Panc1 (cell line): ENCODE measurements around the gene SMAP1. TPM values are rescaled to one million over a fixed set of nuclear protein-coding genes. Genes with fewer than 3 reads are reported as not detected.

Experiments
- ATAC-seq: fragments of 200-7000 bp; cut with Tn5 transposase; 2 replicates; pipeline ENCODE4 v1.9.1; 2020; ENCODE audit warnings: mild to moderate bottlenecking, moderate library complexity
- BruUV-seq: library from RNA; stranded (reverse); fragments of 400-500 nt; replicated peaks from 2 replicates; lab custom pipeline; 2021; lab: Mats Ljungman, UMichigan
- CTCF ChIA-PET: fragments of 300-600 bp; sonication (Branson Sonifier 250); formaldehyde crosslinking; loops from one replicate; lab custom pipeline; 2022; ENCODE audit warnings: antibody characterized with exemption; lab: Charles Lee
- POLR2A ChIA-PET: fragments of 300-600 bp; sonication (Branson Sonifier 250); formaldehyde crosslinking; loops from one replicate; lab custom pipeline; 2022; ENCODE audit warnings: antibody characterized with exemption; lab: Charles Lee
- DNase-seq: peaks from one replicate; pipeline ENCODE4 v3.0.0-alpha.2; 2010; ENCODE audit warnings: low read depth, low spot score
- H3K27ac ChIP-seq: 2 replicates; pipeline ENCODE4 v1.5.1; 2011; ENCODE audit warnings: mild to moderate bottlenecking, low read length, inconsistent platforms
- H3K27me3 ChIP-seq: fragments of 200-500 bp; sonication (Bioruptor generic); 2 replicates; pipeline ENCODE4 v1.6.0; 2014; ENCODE audit warnings: low read length, inconsistent platforms; ENCODE audit not compliant: control insufficient read depth, insufficient read depth
- H3K36me3 ChIP-seq: fragments of 200-500 bp; sonication (Bioruptor generic); 2 replicates; pipeline ENCODE4 v1.5.1; 2014; ENCODE audit warnings: inconsistent platforms, mild to moderate bottlenecking, low read length, moderate library complexity; ENCODE audit not compliant: control insufficient read depth, insufficient read depth
- H3K4me1 ChIP-seq: 2 replicates; pipeline ENCODE4 v1.5.1; 2011; ENCODE audit warnings: inconsistent platforms, mild to moderate bottlenecking, low read length, moderate library complexity; ENCODE audit not compliant: control insufficient read depth, insufficient read depth
- H3K4me3 ChIP-seq, 2 experiments: 2 replicates each; pipeline ENCODE4 v1.5.1; 2011 to 2012; ENCODE audit warnings: low read depth in 2 of 2, low read length in 2 of 2, mild to moderate bottlenecking in 2 of 2, inconsistent platforms in 1 of 2, moderate library complexity in 1 of 2
- H3K9me3 ChIP-seq: fragments of 200-500 bp; sonication (Bioruptor generic); 2 replicates; pipeline ENCODE4 v1.5.1; 2014; ENCODE audit warnings: low read depth, mild to moderate bottlenecking, inconsistent platforms, low read length, moderate library complexity; ENCODE audit not compliant: control insufficient read depth, insufficient read depth
- POLR2AphosphoS5 ChIP-seq: IDR thresholded peaks from 2 replicates; pipeline ENCODE4 v1.6.1; 2012; ENCODE audit warnings: mild to moderate bottlenecking, low read depth, low read length, moderate library complexity
- SIN3A ChIP-seq: IDR thresholded peaks from 2 replicates; pipeline ENCODE4 v1.6.1; 2012; ENCODE audit warnings: low read depth, mild to moderate bottlenecking, low read length, moderate library complexity, borderline replicate concordance; ENCODE audit not compliant: insufficient read depth
- TCF7L2 ChIP-seq: IDR thresholded peaks from 2 replicates; pipeline ENCODE4 v1.6.1; 2011; ENCODE audit warnings: mild to moderate bottlenecking, low read depth, low read length, inconsistent platforms
- in situ Hi-C: cut with HindIII; loops from 2 replicates; pipeline ENCODE4 v1.10.0; 2016; ENCODE audit warnings: low sequenced_read_pairs, low pct_unique_long_range_greater_than_20kb
- intact Hi-C: fragments of 100-400 bp; cut with micrococcal nuclease; formaldehyde crosslinking; loops from one replicate; pipeline ENCODE4 v1.10.0; 2022; ENCODE audit not compliant: unreplicated experiment
- total RNA-seq: library from RNA; stranded (reverse); gene quantifications from one replicate; pipeline ENCODE4 v1.2.1, GENCODE V29; 2021; ENCODE audit not compliant: unreplicated experiment
- TF ChIP-seq, protein P1 (sequence below): fragments of 450-650 bp; IDR thresholded peaks from 2 replicates; pipeline ENCODE4 v1.5.1; 2017; ENCODE audit warnings: mild to moderate bottlenecking
- TF ChIP-seq, protein P2 (sequence below), 2 experiments: IDR thresholded peaks; 2 replicates each; pipeline ENCODE4 v1.6.1; 2011 to 2012; ENCODE audit warnings: low read depth in 2 of 2, control low read depth in 1 of 2, low read length in 1 of 2, mild to moderate bottlenecking in 1 of 2, moderate library complexity in 1 of 2; ENCODE audit not compliant: insufficient read depth in 1 of 2

SMAP1 gene
- total RNA-seq, 1 experiment from 2014 or later = 41.9 TPM

DNA sequence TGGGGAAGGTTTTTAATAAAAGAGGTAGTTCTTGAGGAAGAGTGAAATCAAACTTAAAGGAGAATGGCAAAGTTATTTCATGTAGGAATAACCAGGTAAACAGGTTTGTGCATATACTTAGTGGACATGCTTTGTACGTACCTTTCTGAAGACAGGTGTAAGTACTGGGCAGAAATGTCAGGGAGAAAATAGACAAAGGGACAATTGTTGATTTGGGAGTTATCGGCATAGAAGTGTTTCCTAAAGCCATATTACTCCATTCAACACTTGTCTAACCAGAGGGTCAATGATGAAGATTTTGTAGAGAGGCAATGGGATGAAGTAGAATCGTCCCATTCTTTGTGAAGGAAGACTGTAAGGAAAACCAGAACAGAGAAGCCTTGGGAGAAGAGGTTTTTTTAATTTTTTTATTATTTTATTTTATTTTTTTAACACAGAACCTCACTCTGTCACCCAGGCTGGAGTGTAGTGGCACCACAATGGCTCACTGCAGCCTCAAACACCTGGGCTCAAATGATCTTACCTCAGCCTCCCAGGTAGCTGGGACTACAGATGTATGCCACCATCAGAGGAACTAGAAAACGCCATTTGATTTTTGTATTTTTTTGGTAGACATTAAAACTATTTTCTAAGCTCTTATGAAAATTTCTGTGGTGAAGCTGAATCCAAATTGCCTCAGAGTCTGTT lies 18.0 kb downstream of the SMAP1 start:
- peaks cover 14% of the 10 kb centered on the region; the same call in 1 of the 2 replicates for H3K4me1 ChIP-seq
- ChIA-PET POLR2A (no interaction called here), CTCF (interaction anchor here (1.0 to 1.8 kb wide), 3 partner anchors 119 to 138 kb away, joined by 3 to 5 read pairs (median 4); partner anchors contain the start of gene SDHAF4)
- no peak; the same call in 1 of the 2 replicates for ATAC-seq
- intact Hi-C loops = loop anchor here (5.0 to 10.0 kb wide), 2 partner anchors 271 to 378 kb away; partner anchors contain the start of gene FAM135A
- H3K4me3 ChIP-seq = no peak overlapping the region
- no peaks in the 10 kb centered on the region for H3K9me3 ChIP-seq
- no peaks in the 10 kb centered on the region for H3K27me3 ChIP-seq
- no TSS peak for BruUV-seq
- no peak overlapping the region for H3K27ac ChIP-seq
- no peak for DNase-seq
- in situ Hi-C loops = no loop called here
- TF ChIP-seq, protein P1, sequence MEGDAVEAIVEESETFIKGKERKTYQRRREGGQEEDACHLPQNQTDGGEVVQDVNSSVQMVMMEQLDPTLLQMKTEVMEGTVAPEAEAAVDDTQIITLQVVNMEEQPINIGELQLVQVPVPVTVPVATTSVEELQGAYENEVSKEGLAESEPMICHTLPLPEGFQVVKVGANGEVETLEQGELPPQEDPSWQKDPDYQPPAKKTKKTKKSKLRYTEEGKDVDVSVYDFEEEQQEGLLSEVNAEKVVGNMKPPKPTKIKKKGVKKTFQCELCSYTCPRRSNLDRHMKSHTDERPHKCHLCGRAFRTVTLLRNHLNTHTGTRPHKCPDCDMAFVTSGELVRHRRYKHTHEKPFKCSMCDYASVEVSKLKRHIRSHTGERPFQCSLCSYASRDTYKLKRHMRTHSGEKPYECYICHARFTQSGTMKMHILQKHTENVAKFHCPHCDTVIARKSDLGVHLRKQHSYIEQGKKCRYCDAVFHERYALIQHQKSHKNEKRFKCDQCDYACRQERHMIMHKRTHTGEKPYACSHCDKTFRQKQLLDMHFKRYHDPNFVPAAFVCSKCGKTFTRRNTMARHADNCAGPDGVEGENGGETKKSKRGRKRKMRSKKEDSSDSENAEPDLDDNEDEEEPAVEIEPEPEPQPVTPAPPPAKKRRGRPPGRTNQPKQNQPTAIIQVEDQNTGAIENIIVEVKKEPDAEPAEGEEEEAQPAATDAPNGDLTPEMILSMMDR = no peak
- TF ChIP-seq, protein P2, sequence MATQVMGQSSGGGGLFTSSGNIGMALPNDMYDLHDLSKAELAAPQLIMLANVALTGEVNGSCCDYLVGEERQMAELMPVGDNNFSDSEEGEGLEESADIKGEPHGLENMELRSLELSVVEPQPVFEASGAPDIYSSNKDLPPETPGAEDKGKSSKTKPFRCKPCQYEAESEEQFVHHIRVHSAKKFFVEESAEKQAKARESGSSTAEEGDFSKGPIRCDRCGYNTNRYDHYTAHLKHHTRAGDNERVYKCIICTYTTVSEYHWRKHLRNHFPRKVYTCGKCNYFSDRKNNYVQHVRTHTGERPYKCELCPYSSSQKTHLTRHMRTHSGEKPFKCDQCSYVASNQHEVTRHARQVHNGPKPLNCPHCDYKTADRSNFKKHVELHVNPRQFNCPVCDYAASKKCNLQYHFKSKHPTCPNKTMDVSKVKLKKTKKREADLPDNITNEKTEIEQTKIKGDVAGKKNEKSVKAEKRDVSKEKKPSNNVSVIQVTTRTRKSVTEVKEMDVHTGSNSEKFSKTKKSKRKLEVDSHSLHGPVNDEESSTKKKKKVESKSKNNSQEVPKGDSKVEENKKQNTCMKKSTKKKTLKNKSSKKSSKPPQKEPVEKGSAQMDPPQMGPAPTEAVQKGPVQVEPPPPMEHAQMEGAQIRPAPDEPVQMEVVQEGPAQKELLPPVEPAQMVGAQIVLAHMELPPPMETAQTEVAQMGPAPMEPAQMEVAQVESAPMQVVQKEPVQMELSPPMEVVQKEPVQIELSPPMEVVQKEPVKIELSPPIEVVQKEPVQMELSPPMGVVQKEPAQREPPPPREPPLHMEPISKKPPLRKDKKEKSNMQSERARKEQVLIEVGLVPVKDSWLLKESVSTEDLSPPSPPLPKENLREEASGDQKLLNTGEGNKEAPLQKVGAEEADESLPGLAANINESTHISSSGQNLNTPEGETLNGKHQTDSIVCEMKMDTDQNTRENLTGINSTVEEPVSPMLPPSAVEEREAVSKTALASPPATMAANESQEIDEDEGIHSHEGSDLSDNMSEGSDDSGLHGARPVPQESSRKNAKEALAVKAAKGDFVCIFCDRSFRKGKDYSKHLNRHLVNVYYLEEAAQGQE (IDR thresholded peaks at IDR 0.05; ENCODE audit: insufficient read depth in 1 of 2, low read depth in 2 of 2, low read length in 1 of 2) = no peak
- TF ChIP-seq POLR2AphosphoS5 = no peak
- no peak for TF ChIP-seq TCF7L2
- no peak for TF ChIP-seq SIN3A
- H3K36me3 ChIP-seq = no peaks in the 10 kb centered on the region

DNA sequence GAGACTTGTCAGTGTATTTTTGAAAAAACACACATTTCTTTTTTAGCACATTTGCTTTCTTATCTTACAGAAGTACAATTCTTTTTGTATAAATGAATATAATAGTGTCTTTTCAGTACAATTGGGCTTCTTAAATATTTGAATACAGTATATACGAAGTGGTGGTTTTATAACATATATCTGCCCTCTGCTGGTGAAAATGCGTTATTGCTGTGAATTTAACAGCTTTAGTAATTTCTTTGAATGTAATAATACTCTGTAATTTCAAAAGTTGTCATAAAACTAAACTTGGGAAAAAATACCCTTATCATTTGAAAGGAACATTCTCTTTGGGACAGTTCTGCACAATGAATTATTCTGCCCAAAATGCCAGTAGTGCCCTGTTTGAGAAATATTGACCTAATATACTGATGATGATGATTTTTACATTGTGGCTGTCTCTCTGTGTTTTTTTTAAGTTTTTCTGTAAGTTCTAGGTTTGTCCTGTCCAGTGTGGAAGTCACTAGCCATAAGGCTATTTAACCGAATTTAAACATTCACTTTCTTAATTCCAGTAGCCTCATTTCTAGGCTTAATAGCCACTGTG lies 19.0 kb downstream of the SMAP1 start:
- POLR2A ChIA-PET = no interaction called here
- TF ChIP-seq, protein P2 (IDR thresholded peaks at IDR 0.05; ENCODE audit: insufficient read depth in 1 of 2, low read depth in 2 of 2, low read length in 1 of 2) = no peak
- TF ChIP-seq, protein P1 = peak; percentile 71; the same call in 1 of the 2 replicates
- no peak overlapping the region for H3K27ac ChIP-seq
- no peak overlapping the region for H3K4me3 ChIP-seq
- DNase-seq (no peak), ATAC-seq (0 out of 2 replicates have a peak, but pooled peaks have one; percentile 65)
- in situ Hi-C loops = no loop called here
- no peaks in the 10 kb centered on the region for H3K36me3 ChIP-seq
- CTCF ChIA-PET = interaction anchor here (0.9 to 1.8 kb wide), 6 partner anchors 19 to 465 kb away, joined by 3 to 9 read pairs (median 4); partner anchors contain the start of genes SDHAF4 and SMAP1
- no peaks in the 10 kb centered on the region for H3K27me3 ChIP-seq
- H3K4me1 ChIP-seq = peaks cover 14% of the 10 kb centered on the region; the same call in 1 of the 2 replicates
- no peaks in the 10 kb centered on the region for H3K9me3 ChIP-seq
- no TSS peak for BruUV-seq
- intact Hi-C loops = loop anchor here (1.0 to 10.0 kb wide), 4 partner anchors 139 to 379 kb away; partner anchors contain the start of gene FAM135A
